Thoracic aorta (tissue), 2 donors: ENCODE results near the gene TEX52. TPM values are rescaled to one million over a fixed set of nuclear protein-coding genes. Genes with fewer than 3 reads are reported as not detected.

Source experiments
- ATAC-seq: fragments of 150-250 bp; one replicate; pipeline ENCODE4 v1.8.0; 2017; ENCODE audit warnings: low read depth; ENCODE audit not compliant: insufficient number of reproducible peaks, low FRiP score
- DNase-seq: peaks from one replicate; pipeline ENCODE4 v3.0.0-alpha.2; 2020; ENCODE audit warnings: low spot score
- H3K27ac ChIP-seq, 2 donors: fragments of 200-600 bp; sonication (generic); 1 replicate in 1 of 2; 2 replicates in 1 of 2; pipeline ENCODE4 v1.5.1; 2016; ENCODE audit warnings: mild to moderate bottlenecking in 2 of 2, moderate library complexity in 2 of 2
- H3K27me3 ChIP-seq: fragments of 200-600 bp; sonication (generic); replicated peaks from 2 replicates; pipeline ENCODE4 v1.6.0; 2016; ENCODE audit warnings: mild to moderate bottlenecking; ENCODE audit not compliant: insufficient read depth
- H3K36me3 ChIP-seq: fragments of 200-600 bp; sonication (generic); one replicate; pipeline ENCODE4 v1.5.1; 2016
- H3K4me1 ChIP-seq, 2 donors: fragments of 200-600 bp; sonication (generic); 1 replicate in 1 of 2; 2 replicates in 1 of 2; pipeline versions ENCODE4 v1.5.1 to v1.6.0; 2016; ENCODE audit warnings: low read depth in 2 of 2, mild to moderate bottlenecking in 1 of 2; ENCODE audit not compliant: control insufficient read depth in 1 of 2
- H3K4me3 ChIP-seq: fragments of 200-600 bp; sonication (generic); 2 replicates; pipeline ENCODE4 v1.5.1; 2016; ENCODE audit warnings: mild to moderate bottlenecking
- H3K9me3 ChIP-seq: fragments of 200-600 bp; sonication (generic); 2 replicates; pipeline ENCODE4 v1.5.1; 2016
- CTCF ChIP-seq: fragments of 200-600 bp; sonication (generic); IDR thresholded peaks from one replicate; pipeline ENCODE4 v1.5.1; 2019; ENCODE audit warnings: antibody characterized with exemption
- total RNA-seq, 2 donors: library from RNA; depleted of rRNA; stranded (reverse); fragments of >200 nt; gene quantifications; one replicate each; pipeline versions ENCODE4 v1.1.0 to v1.2.3, GENCODE V29; 2016

Gene TEX52
- total RNA-seq, 2 donors from 2014 or later, result not detected

- Histone ChIP-seq H3K27me3 (no peaks in the 10 kb centered on the region), H3K9me3 (no peaks in the 10 kb centered on the region), H3K4me1 (peaks cover 23 to 34% of the 10 kb centered on the region in 2 donors), H3K27ac (no peak overlapping the region), H3K4me3 (no peak overlapping the region), H3K36me3 (no peaks in the 10 kb centered on the region)
- TF ChIP-seq CTCF, result no peak
- ATAC-seq (no peak), DNase-seq (no peak)
Observed at GRCh38 chr12:2895511-2895910, 38.7 kb upstream of the TEX52 start.

GRCh38 chr12:2895051-2895451 is 38.2 kb upstream of the TEX52 start:
- H3K4me1 ChIP-seq, result peaks cover 23 to 37% of the 10 kb centered on the region in 2 donors
- no peaks in the 10 kb centered on the region for H3K36me3 ChIP-seq
- peak overlapping the region in 1 of 2 donors; percentile 9 for H3K27ac ChIP-seq
- ATAC-seq (no peak), DNase-seq (no peak)
- no peaks in the 10 kb centered on the region for H3K27me3 ChIP-seq
- no peaks in the 10 kb centered on the region for H3K9me3 ChIP-seq
- no peak overlapping the region for H3K4me3 ChIP-seq
- no peak for TF ChIP-seq CTCF

GRCh38 chr12:2893007-2893406 is 36.2 kb upstream of the TEX52 start:
- H3K9me3 ChIP-seq, result no peaks in the 10 kb centered on the region
- ATAC-seq (peak; percentile 32), DNase-seq (no peak)
- TF ChIP-seq CTCF, result no peak
- H3K4me1 ChIP-seq, result peaks cover 23 to 39% of the 10 kb centered on the region in 2 donors
- no peaks in the 10 kb centered on the region for H3K27me3 ChIP-seq
- peaks cover 2% of the 10 kb centered on the region for H3K36me3 ChIP-seq
- H3K4me3 ChIP-seq, result peak overlapping the region; percentile 94
- H3K27ac ChIP-seq, result no peak overlapping the region

- Histone ChIP-seq H3K4me3 (peak overlapping the region; percentile 94), H3K27ac (no peak overlapping the region), H3K36me3 (peaks cover 6% of the 10 kb centered on the region), H3K9me3 (no peaks in the 10 kb centered on the region), H3K4me1 (peaks cover 23 to 39% of the 10 kb centered on the region in 2 donors), H3K27me3 (no peaks in the 10 kb centered on the region)
- ATAC-seq, result no peak
- no peak for DNase-seq
- no peak for TF ChIP-seq CTCF
Observed at GRCh38 chr12:2892246-2892645, 35.4 kb upstream of the TEX52 start.

GRCh38 chr12:2891240-2892053 is 34.6 kb upstream of the TEX52 start:
- no peak for TF ChIP-seq CTCF
- H3K36me3 ChIP-seq, result peaks cover 6% of the 10 kb centered on the region
- H3K4me3 ChIP-seq, result peak overlapping the region; percentile 94
- peak overlapping the region; percentile 92 to 94 for H3K27ac ChIP-seq
- no peaks in the 10 kb centered on the region for H3K27me3 ChIP-seq
- DNase-seq, result peak; percentile 15
- no peaks in the 10 kb centered on the region for H3K9me3 ChIP-seq
- peak; percentile 12 for ATAC-seq
- H3K4me1 ChIP-seq, result peaks cover 23 to 39% of the 10 kb centered on the region in 2 donors
